ENCODE data around the gene POU6F1. TPM values are rescaled to one million over a fixed set of nuclear protein-coding genes. Genes with fewer than 3 reads are reported as not detected.
A peak's percentile ranks its signal among the peaks of the same experiment; 100 is the strongest.

Gene POU6F1
- total and polyA plus RNA-seq, 2 of the 8 experiments (the other 6 are each of a cell fraction or from before 2014, with no cell fraction given): 5.6 to 8.7 TPM

- ChIA-PET POLR2A (ENCODE audit: partially characterized antibody) (interaction anchor here (0.5 to 3.3 kb wide), 23 partner anchors 10 to 791 kb away, joined by 3 to 26 read pairs (median 3); partner anchors contain the start of genes CSRNP2, LETMD1, POU6F1 and SMAGP), CTCF (ENCODE audit: partially characterized antibody) (interaction anchor here (0.6 to 1.2 kb wide), 2 partner anchors 21 to 27 kb away, joined by 3 to 4 read pairs; partner anchors contain the start of gene POU6F1)
- 2% methylated on average over 50 of the region's 70 CpGs; no CpG with 5 or more reads in 1 of the 2 experiments for WGBS, 2 experiments (ENCODE audit: extremely low coverage in 1 of 2, insufficient coverage in 1 of 2, insufficient read length in 1 of 2, insufficient replicate concordance in 2 of 2, low coverage in 1 of 2, low lambda C conversion rate in 2 of 2, missing lambda C conversion rate in 1 of 2)
- peak within 1 kb of the TSS; percentile 97 for H3K18ac ChIP-seq (ENCODE audit: extremely low read depth, low read length)
- peak within 1 kb of the TSS; percentile 98 to 100 (median 99) for H3K9ac ChIP-seq (replicated peaks in 1 of 4; ENCODE audit: extremely low read depth in 1 of 4, low read depth in 3 of 4, low read length in 3 of 4)
- peak within 1 kb of the TSS; percentile 99 for H3K27ac ChIP-seq (ENCODE audit: low read depth, low read length)
- H3K4me3 ChIP-seq (ENCODE audit: extremely low read depth in 1 of 4, insufficient read depth in 2 of 4, low read depth in 3 of 4, low read length in 4 of 4): peak within 1 kb of the TSS; percentile 90 to 100 (median 99)
- H4K8ac ChIP-seq (ENCODE audit: extremely low read depth, insufficient read depth, low read length): peak within 1 kb of the TSS; percentile 98; the same call in 1 of the 2 replicates
- peaks cover 17 to 38% (median 27%) of the 10 kb centered on the region in 4 experiments for H3K36me3 ChIP-seq (ENCODE audit: control insufficient read depth in 2 of 4, insufficient read depth in 4 of 4, low read length in 3 of 4)
- peak within 1 kb of the TSS; percentile 97 for H4K5ac ChIP-seq (ENCODE audit: insufficient read length, low read depth, low read length)
- DNase-seq (ENCODE audit: low read depth in 1 of 2, low spot score in 2 of 2): peak; percentile 89 to 92
- no peak within 1 kb of the TSS for H3K23ac ChIP-seq (ENCODE audit: insufficient read length)
- H3K14ac ChIP-seq (ENCODE audit: insufficient read length): peak within 1 kb of the TSS; percentile 96
- H3K9me3 ChIP-seq (ENCODE audit: insufficient read depth in 2 of 2, low read depth in 1 of 2, low read length in 1 of 2): no peaks in the 10 kb centered on the region
- H3K27me3 ChIP-seq (replicated peaks in 1 of 4; ENCODE audit: control insufficient read depth in 3 of 4, extremely low read depth in 1 of 4, insufficient read depth in 3 of 4, low read length in 3 of 4): no peaks in the 10 kb centered on the region
- H3K79me2 ChIP-seq (ENCODE audit: control insufficient read depth in 1 of 2, insufficient read depth in 2 of 2, low read length in 2 of 2): peaks cover 0 to 15% of the 10 kb centered on the region in 2 experiments; a peak in 2 of 4 replicates
- peak within 1 kb of the TSS; percentile 94 for H4K91ac ChIP-seq (replicated peaks; ENCODE audit: insufficient read length, low read length)
- peak within 1 kb of the TSS; percentile 93 for H2BK120ac ChIP-seq (replicated peaks; ENCODE audit: low read depth, low read length)
- H3K79me1 ChIP-seq (ENCODE audit: low read depth, low read length): peaks cover 6% of the 10 kb centered on the region; the same call in 1 of the 2 replicates
- peak within 1 kb of the TSS; percentile 92 for H3K4ac ChIP-seq (replicated peaks; ENCODE audit: insufficient read length, low read depth, low read length)
- peak within 1 kb of the TSS; percentile 51; the same call in 1 of the 2 replicates for H2BK20ac ChIP-seq (ENCODE audit: low read length)
- peak within 1 kb of the TSS; percentile 100 for H2BK15ac ChIP-seq (ENCODE audit: low read length)
- peak within 1 kb of the TSS; percentile 93 for H3K56ac ChIP-seq (replicated peaks; ENCODE audit: insufficient read length, low read depth, low read length)
- no peak for FAIRE-seq
- peaks cover 0 to 2% of the 10 kb centered on the region in 2 experiments for H4K20me1 ChIP-seq (replicated peaks in 1 of 2; ENCODE audit: control insufficient read depth in 1 of 2, insufficient read depth in 2 of 2, low read length in 2 of 2)
- peak within 1 kb of the TSS; percentile 96 for H2AFZ ChIP-seq (ENCODE audit: low read length)
- H3K4me1 ChIP-seq (replicated peaks in 1 of 4; ENCODE audit: control insufficient read depth in 3 of 4, insufficient read depth in 4 of 4, low read length in 3 of 4): peaks cover 0 to 9% (median 5%) of the 10 kb centered on the region in 4 experiments; a peak in 6 of 7 replicates
- 0 out of 2 replicates have a peak within 1 kb of the TSS, but pooled peaks have one; percentile 54 for H2AK5ac ChIP-seq (ENCODE audit: low read depth, low read length)
- peak within 1 kb of the TSS; percentile 98 for H2BK5ac ChIP-seq (ENCODE audit: low read depth, low read length)
- H3K4me2 ChIP-seq (ENCODE audit: insufficient read depth in 1 of 2, low read depth in 2 of 2, low read length in 2 of 2): peak within 1 kb of the TSS; percentile 82 to 88
- peaks cover 8% of the 10 kb centered on the region for H3K23me2 ChIP-seq (ENCODE audit: low read depth, low read length)
- peak within 1 kb of the TSS; percentile 64 for H2BK12ac ChIP-seq (ENCODE audit: low read depth, low read length)
- TF ChIP-seq ASH2L (IDR thresholded peaks at IDR 0.05; ENCODE audit: low read length): peak; percentile 77
- TF ChIP-seq MAFK (IDR thresholded peaks at IDR 0.05; ENCODE audit: low read depth, low read length): no peak
- peak; percentile 69 to 92 for TF ChIP-seq POLR2A (IDR thresholded peaks at IDR 0.05; ENCODE audit: control extremely low read depth in 1 of 2, low read depth in 2 of 2, low read length in 2 of 2)
- TF ChIP-seq EP300 (IDR thresholded peaks at IDR 0.05; ENCODE audit: borderline replicate concordance in 1 of 2, low read depth in 2 of 2, low read length in 2 of 2): peak in 1 of 2 experiments; percentile 32; a peak in 1 of 3 replicates
- TF ChIP-seq SIN3A (conservative IDR thresholded peaks at IDR 0.05 in 1 of 2, IDR thresholded peaks at IDR 0.05 in 1 of 2; ENCODE audit: low read depth in 1 of 2, low read length in 2 of 2): peak in 1 of 2 experiments; percentile 87; a peak in 2 of 4 replicates
- peak; percentile 82 for TF ChIP-seq SP2 (IDR thresholded peaks at IDR 0.05; ENCODE audit: low read length)
- peak; percentile 96 for TF ChIP-seq PHF8 (conservative IDR thresholded peaks at IDR 0.05; ENCODE audit: low read depth, low read length)
- no peak for TF ChIP-seq FOSL1 (IDR thresholded peaks at IDR 0.05; ENCODE audit: insufficient read depth, low read depth, low read length)
- TF ChIP-seq EZH2 (IDR thresholded peaks at IDR 0.05; ENCODE audit: low read depth, low read length, severe bottlenecking): no peak
- TF ChIP-seq SP1 (IDR thresholded peaks at IDR 0.05; ENCODE audit: low read depth, low read length): peak; percentile 99
Measured at GRCh38 chr12:51238510-51239334, 20.9 kb upstream of the POU6F1 start, which contains the start of gene DAZAP2. Gene DAZAP2 (plus strand): TSS chr12:51238826. CDS start chr12:51238908, 82 bp downstream.

All from H1 (cell line).